Natural killer cell (primary cell): ENCODE data around the gene RAD51B. TPM values are rescaled to one million over a fixed set of nuclear protein-coding genes. Genes with fewer than 3 reads are reported as not detected.

Source experiments
- ATAC-seq, 3 donors: fragments of 150-1000 bp in 2 of 3; fragments of 200-7000 bp in 1 of 3; cut with Tn5 transposase; 1 replicate in 1 of 3; 2 replicates in 2 of 3; pipeline ENCODE4 v1.10.0; 2021; ENCODE audit warnings: mild to moderate bottlenecking in 2 of 3, moderate library complexity in 2 of 3
- DNase-seq, 2 donors: peaks; one replicate each; pipeline versions ENCODE4 v3.0.0 to v3.0.0-alpha.2; 2013 to 2021; ENCODE audit warnings: mixed read lengths in 1 of 2
- H3K27ac ChIP-seq: one replicate; pipeline ENCODE4 v1.5.1; 2013; ENCODE audit warnings: mild to moderate bottlenecking, low read length
- H3K27me3 ChIP-seq: one replicate; pipeline ENCODE4 v1.6.1; 2013; ENCODE audit warnings: low read length; ENCODE audit not compliant: control insufficient read depth, insufficient read depth
- H3K36me3 ChIP-seq: one replicate; pipeline ENCODE4 v1.6.1; 2013; ENCODE audit warnings: low read length; ENCODE audit not compliant: control insufficient read depth, insufficient read depth
- H3K4me1 ChIP-seq: one replicate; pipeline ENCODE4 v1.6.1; 2013; ENCODE audit warnings: low read length; ENCODE audit not compliant: control insufficient read depth, insufficient read depth
- H3K4me3 ChIP-seq: one replicate; pipeline ENCODE4 v1.5.1; 2013; ENCODE audit warnings: low read length
- H3K9me3 ChIP-seq: one replicate; pipeline ENCODE4 v1.6.1; 2013; ENCODE audit warnings: low read length; ENCODE audit not compliant: control insufficient read depth, insufficient read depth
- H3K27ac Mint-ChIP-seq, 2 donors: one replicate each; pipeline ENCODE4 v1.8.0; 2022; ENCODE audit warnings: mild to moderate bottlenecking in 2 of 2, mixed read lengths in 2 of 2, moderate library complexity in 1 of 2
- H3K27me3 Mint-ChIP-seq, 2 donors: one replicate each; pipeline ENCODE4 v1.8.0; 2022; ENCODE audit warnings: low read depth in 2 of 2, mixed read lengths in 2 of 2
- H3K36me3 Mint-ChIP-seq: one replicate; pipeline ENCODE4 v1.8.0; 2022; ENCODE audit warnings: mixed read lengths
- H3K4me1 Mint-ChIP-seq, 2 donors: one replicate each; pipeline ENCODE4 v1.8.0; 2022; ENCODE audit warnings: mixed read lengths in 2 of 2
- H3K4me3 Mint-ChIP-seq: one replicate; pipeline ENCODE4 v1.8.0; 2022; ENCODE audit warnings: mild to moderate bottlenecking, moderate library complexity, mixed read lengths
- H3K9me3 Mint-ChIP-seq, 2 donors: one replicate each; pipeline ENCODE4 v1.8.0; 2022; ENCODE audit warnings: mixed read lengths in 2 of 2
- CTCF ChIP-seq: fragments of 200-600 bp; IDR thresholded peaks from one replicate; pipeline ENCODE4 v1.8.0; 2022; ENCODE audit warnings: antibody characterized with exemption
- WGBS: methylation state at CpG from one replicate; pipeline ENCODE4 v1.1.7; 2013; ENCODE audit warnings: missing lambda C conversion rate; ENCODE audit not compliant: insufficient coverage; 5-methylcytosine and 5-hydroxymethylcytosine counted together
- intact Hi-C: fragments of 100-400 bp; cut with micrococcal nuclease; formaldehyde crosslinking; loops from one replicate; pipeline ENCODE4 v1.14.2; 2022
- total RNA-seq, 4 donors: library from RNA; stranded (reverse); fragments of 120-200 nt in 1 of 4; gene quantifications; one replicate each; pipeline versions ENCODE4 v1.2.3 to v1.2.4, GENCODE V29; 2013 to 2022

RAD51B gene
- total RNA-seq, 3 donors from 2014 or later (not counting 1 experiment from before 2014, with no cell fraction given) = 28.1 to 37.6 (median 28.6) TPM

GRCh38 chr14:68665792-68666204 is 846.2 kb downstream of the RAD51B start:
- Mint-ChIP-seq H3K4me1 (peaks cover 30 to 34% of the 10 kb centered on the region in 2 donors), H3K36me3 (no peaks in the 10 kb centered on the region), H3K27me3 (peaks cover 0 to 3% of the 10 kb centered on the region in 2 donors), H3K27ac (peak overlapping the region; percentile 5 to 64), H3K4me3 (no peak overlapping the region), H3K9me3 (no peaks in the 10 kb centered on the region)
- TF ChIP-seq CTCF = no peak
- peaks cover 15% of the 10 kb centered on the region for H3K4me1 ChIP-seq
- intact Hi-C loops = no loop called here
- ATAC-seq (no peak), DNase-seq (no peak)
- H3K4me3 ChIP-seq = no peak overlapping the region
- no peaks in the 10 kb centered on the region for H3K9me3 ChIP-seq
- H3K27me3 ChIP-seq = no peaks in the 10 kb centered on the region
- no peaks in the 10 kb centered on the region for H3K36me3 ChIP-seq
- H3K27ac ChIP-seq = no peak overlapping the region

- Histone ChIP-seq H3K4me1 (peaks cover 15% of the 10 kb centered on the region), H3K27me3 (no peaks in the 10 kb centered on the region), H3K9me3 (no peaks in the 10 kb centered on the region), H3K4me3 (no peak overlapping the region), H3K27ac (no peak overlapping the region), H3K36me3 (no peaks in the 10 kb centered on the region)
- intact Hi-C loops = no loop called here
- Mint-ChIP-seq H3K27me3 (peaks cover 0 to 2% of the 10 kb centered on the region in 2 donors), H3K9me3 (no peaks in the 10 kb centered on the region), H3K4me1 (peaks cover 30 to 34% of the 10 kb centered on the region in 2 donors), H3K36me3 (no peaks in the 10 kb centered on the region), H3K27ac (peak overlapping the region; percentile 5 to 64), H3K4me3 (no peak overlapping the region)
- 89% methylated on average over 1 of the region's 2 CpGs for WGBS
- ATAC-seq = peak in 1 of 3 donors; percentile 63
- no peak for TF ChIP-seq CTCF
- DNase-seq = no peak
Measured at GRCh38 chr14:68666236-68666635, 846.7 kb downstream of the RAD51B start.

DNA sequence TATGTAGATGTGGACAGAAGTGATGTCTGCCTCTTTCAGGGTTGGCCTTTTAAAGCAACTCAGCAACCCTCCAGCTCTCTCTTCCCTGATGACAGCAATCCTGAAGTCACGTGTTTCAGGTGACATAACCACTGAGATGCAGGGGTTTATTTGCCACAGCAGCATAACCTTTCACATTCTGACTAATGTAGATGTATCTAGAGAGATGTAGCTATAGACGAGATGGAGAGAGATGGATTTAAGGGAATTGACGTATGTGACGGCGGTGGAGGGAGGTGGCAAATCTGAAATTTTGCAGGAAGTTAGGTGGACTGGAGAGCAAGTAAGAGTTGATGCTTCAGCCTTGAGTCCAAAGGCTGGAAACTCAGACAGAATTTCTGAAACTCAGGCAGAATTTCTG is 847.3 kb downstream of the RAD51B start:
- 95% methylated on average over 5 of the region's 5 CpGs for WGBS
- peaks cover 30 to 34% of the 10 kb centered on the region in 2 donors for H3K4me1 Mint-ChIP-seq
- no peak overlapping the region for H3K4me3 ChIP-seq
- no peak overlapping the region for H3K27ac ChIP-seq
- no peaks in the 10 kb centered on the region for H3K36me3 Mint-ChIP-seq
- no peaks in the 10 kb centered on the region for H3K9me3 Mint-ChIP-seq
- ATAC-seq (no peak), DNase-seq (no peak)
- no peaks in the 10 kb centered on the region for H3K9me3 ChIP-seq
- H3K4me1 ChIP-seq = peaks cover 15% of the 10 kb centered on the region
- intact Hi-C loops = no loop called here
- no peaks in the 10 kb centered on the region for H3K27me3 ChIP-seq
- H3K27me3 Mint-ChIP-seq = peaks cover 0 to 2% of the 10 kb centered on the region in 2 donors
- peak overlapping the region in 1 of 2 donors; percentile 64 for H3K27ac Mint-ChIP-seq
- H3K4me3 Mint-ChIP-seq = no peak overlapping the region
- H3K36me3 ChIP-seq = no peaks in the 10 kb centered on the region
- TF ChIP-seq CTCF = no peak

DNA sequence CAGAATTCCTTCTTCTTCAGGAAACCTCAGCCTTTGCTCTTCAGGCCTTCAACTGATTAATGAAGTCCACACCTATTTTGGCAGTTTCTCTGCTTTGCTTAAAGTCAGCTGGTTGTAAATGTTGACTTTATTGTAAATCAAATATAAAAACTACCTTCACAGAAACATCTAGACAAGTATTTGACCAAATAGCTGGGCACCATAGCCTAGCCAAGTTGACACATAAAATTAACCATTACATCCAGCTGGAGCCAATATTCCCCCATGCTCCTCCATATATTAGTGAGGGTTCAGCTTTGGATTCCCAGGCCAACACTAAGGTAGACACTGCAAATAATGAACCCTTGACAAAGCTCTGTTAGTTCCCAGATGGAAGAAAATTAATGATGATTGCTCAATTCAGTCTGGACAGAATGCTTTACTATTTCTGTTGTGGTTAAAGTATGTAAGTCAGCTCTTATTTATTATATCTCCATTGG is 847.8 kb downstream of the RAD51B start:
- no peak overlapping the region for H3K4me3 Mint-ChIP-seq
- H3K27me3 ChIP-seq = no peaks in the 10 kb centered on the region
- no peak overlapping the region for H3K27ac ChIP-seq
- no peak overlapping the region for H3K27ac Mint-ChIP-seq
- H3K4me1 Mint-ChIP-seq = peaks cover 30 to 32% of the 10 kb centered on the region in 2 donors
- intact Hi-C loops = no loop called here
- ATAC-seq (no peak), DNase-seq (no peak)
- no peaks in the 10 kb centered on the region for H3K9me3 ChIP-seq
- no peak overlapping the region for H3K4me3 ChIP-seq
- TF ChIP-seq CTCF = no peak
- H3K27me3 Mint-ChIP-seq = peaks cover 0 to 2% of the 10 kb centered on the region in 2 donors
- H3K4me1 ChIP-seq = peaks cover 15% of the 10 kb centered on the region
- H3K36me3 ChIP-seq = no peaks in the 10 kb centered on the region
- no peaks in the 10 kb centered on the region for H3K36me3 Mint-ChIP-seq
- H3K9me3 Mint-ChIP-seq = no peaks in the 10 kb centered on the region
